Measurements from ENCODE around the gene SNAPC2. TPM values are rescaled to one million over a fixed set of nuclear protein-coding genes. Genes with fewer than 3 reads are reported as not detected.
A peak's percentile ranks its signal among the peaks of the same experiment; 100 is the strongest.

The SNAPC2 gene
- total RNA-seq, 1 donor from 2014 or later = 18.6 TPM

DNA sequence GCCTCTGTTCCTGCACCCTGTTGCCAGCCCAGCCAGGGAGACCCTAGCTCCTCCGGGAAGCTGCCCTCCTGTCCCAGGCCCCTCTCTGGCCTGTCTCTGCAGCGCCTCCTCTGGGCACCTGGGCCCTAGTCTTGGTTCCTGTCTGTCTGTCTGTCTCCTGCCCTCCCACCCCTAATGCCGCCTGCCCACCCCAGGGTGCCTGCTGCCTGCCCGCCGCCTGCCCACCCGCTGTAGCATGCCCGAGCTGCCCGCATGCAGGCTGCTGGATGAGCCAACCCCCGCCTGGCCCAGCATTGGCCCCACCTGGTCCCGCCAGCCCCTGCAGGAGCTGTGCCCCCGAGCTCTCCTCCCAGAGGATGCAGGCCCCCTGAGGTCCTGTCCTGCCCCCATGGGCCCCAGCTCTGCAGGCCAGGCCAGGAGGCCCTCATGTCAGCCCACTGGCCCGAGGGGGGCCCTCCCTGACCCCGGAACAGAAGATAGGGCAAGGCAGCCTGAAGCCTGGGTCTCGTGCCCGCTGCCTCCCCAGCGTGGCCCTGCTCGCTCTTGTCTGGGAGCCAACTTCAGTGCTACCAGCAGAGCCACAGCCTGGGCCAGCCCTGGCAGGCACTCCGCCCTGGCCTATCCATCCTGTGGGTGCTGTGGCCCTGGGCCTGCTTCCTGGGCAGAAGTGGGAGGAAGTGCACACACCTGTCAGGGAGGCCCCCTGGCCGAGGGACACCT lies 11.2 kb upstream of the SNAPC2 start:
- H3K27ac Mint-ChIP-seq (ENCODE audit: unreplicated experiment) = no peak overlapping the region
- peak; percentile 14 for DNase-seq
- TF ChIP-seq, protein P1, sequence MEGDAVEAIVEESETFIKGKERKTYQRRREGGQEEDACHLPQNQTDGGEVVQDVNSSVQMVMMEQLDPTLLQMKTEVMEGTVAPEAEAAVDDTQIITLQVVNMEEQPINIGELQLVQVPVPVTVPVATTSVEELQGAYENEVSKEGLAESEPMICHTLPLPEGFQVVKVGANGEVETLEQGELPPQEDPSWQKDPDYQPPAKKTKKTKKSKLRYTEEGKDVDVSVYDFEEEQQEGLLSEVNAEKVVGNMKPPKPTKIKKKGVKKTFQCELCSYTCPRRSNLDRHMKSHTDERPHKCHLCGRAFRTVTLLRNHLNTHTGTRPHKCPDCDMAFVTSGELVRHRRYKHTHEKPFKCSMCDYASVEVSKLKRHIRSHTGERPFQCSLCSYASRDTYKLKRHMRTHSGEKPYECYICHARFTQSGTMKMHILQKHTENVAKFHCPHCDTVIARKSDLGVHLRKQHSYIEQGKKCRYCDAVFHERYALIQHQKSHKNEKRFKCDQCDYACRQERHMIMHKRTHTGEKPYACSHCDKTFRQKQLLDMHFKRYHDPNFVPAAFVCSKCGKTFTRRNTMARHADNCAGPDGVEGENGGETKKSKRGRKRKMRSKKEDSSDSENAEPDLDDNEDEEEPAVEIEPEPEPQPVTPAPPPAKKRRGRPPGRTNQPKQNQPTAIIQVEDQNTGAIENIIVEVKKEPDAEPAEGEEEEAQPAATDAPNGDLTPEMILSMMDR (IDR thresholded peaks at IDR 0.05; ENCODE audit: partially characterized antibody, unreplicated experiment) = no peak
- H3K36me3 Mint-ChIP-seq (ENCODE audit: unreplicated experiment) = no peaks in the 10 kb centered on the region
- peaks cover 8% of the 10 kb centered on the region for H3K9me3 Mint-ChIP-seq (ENCODE audit: unreplicated experiment)
- no peak overlapping the region for H3K4me3 Mint-ChIP-seq (ENCODE audit: unreplicated experiment)
- H3K27me3 Mint-ChIP-seq (ENCODE audit: unreplicated experiment) = peaks cover 4% of the 10 kb centered on the region
- peaks cover 7% of the 10 kb centered on the region for H3K4me1 Mint-ChIP-seq (ENCODE audit: low read depth, unreplicated experiment)

DNA sequence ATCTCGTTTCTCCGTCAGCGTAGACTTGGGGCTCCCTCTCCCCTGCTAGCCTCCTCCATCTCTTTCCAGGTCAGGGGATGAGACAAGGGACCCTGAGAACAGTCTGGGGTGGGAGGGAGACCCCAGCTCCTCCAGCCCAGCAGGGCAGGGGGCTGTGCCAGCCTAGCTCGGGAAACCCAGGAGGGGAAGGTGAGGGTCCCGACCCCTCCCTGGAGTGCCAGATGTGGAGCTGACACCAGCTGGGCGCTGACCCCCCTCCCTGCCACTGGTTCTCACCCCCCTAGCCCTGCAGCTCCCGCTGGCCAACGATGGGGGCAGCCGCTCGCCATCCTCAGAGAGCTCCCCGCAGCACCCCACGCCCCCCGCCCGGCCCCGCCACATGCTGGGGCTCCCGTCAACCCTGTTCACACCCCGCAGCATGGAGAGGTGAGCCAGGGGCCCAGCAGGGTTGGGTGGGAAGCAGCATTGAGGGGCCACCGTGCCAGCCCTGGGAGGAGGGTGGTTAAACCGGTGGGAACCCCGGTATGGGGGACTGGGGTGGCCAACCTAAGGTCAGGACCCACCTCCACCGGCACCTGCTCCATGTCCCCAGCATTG lies 10.6 kb upstream of the SNAPC2 start:
- H3K4me3 Mint-ChIP-seq (ENCODE audit: unreplicated experiment) = no peak overlapping the region
- peaks cover 8% of the 10 kb centered on the region for H3K9me3 Mint-ChIP-seq (ENCODE audit: unreplicated experiment)
- peak; percentile 8 for DNase-seq
- no peak overlapping the region for H3K27ac Mint-ChIP-seq (ENCODE audit: unreplicated experiment)
- peaks cover 7% of the 10 kb centered on the region for H3K4me1 Mint-ChIP-seq (ENCODE audit: low read depth, unreplicated experiment)
- TF ChIP-seq, protein P1 (IDR thresholded peaks at IDR 0.05; ENCODE audit: partially characterized antibody, unreplicated experiment) = no peak
- H3K27me3 Mint-ChIP-seq (ENCODE audit: unreplicated experiment) = peaks cover 4% of the 10 kb centered on the region
- no peaks in the 10 kb centered on the region for H3K36me3 Mint-ChIP-seq (ENCODE audit: unreplicated experiment)

DNA sequence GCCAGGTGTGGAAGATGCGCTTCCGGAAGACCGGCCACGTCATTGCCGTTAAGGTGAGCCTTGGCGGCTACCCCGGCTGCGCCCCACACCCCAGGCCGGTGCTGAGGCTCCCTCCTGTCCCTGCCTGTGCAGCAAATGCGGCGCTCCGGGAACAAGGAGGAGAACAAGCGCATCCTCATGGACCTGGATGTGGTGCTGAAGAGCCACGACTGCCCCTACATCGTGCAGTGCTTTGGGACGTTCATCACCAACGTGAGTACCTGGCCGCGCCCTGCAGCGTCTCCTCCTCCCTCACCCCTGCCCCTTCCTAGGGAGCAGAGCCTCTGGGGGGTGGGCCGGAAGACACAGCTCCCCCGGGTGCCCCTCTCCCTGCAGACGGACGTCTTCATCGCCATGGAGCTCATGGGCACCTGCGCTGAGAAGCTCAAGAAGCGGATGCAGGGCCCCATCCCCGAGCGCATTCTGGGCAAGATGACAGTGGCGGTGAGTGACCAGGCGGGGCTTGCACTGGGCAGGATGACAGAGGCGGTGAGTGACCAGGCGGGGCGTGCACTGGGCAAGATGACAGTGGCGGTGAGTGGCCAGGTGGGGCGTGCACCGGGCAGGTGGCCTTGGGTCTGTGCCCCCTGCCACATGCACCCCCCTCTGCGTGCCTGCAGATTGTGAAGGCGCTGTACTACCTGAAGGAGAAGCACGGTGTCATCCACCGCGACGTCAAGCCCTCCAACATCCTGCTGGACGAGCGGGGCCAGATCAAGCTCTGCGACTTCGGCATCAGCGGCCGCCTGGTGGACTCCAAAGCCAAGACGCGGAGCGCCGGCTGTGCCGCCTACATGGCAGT lies 9.6 kb upstream of the SNAPC2 start:
- TF ChIP-seq, protein P1 (IDR thresholded peaks at IDR 0.05; ENCODE audit: partially characterized antibody, unreplicated experiment) = no peak
- Mint-ChIP-seq H3K27me3 (ENCODE audit: unreplicated experiment) (peaks cover 10% of the 10 kb centered on the region), H3K4me3 (ENCODE audit: unreplicated experiment) (no peak overlapping the region), H3K4me1 (ENCODE audit: low read depth, unreplicated experiment) (peaks cover 2% of the 10 kb centered on the region), H3K36me3 (ENCODE audit: unreplicated experiment) (no peaks in the 10 kb centered on the region), H3K27ac (ENCODE audit: unreplicated experiment) (no peak overlapping the region), H3K9me3 (ENCODE audit: unreplicated experiment) (peaks cover 4% of the 10 kb centered on the region)
- peak; percentile 13 for DNase-seq

DNA sequence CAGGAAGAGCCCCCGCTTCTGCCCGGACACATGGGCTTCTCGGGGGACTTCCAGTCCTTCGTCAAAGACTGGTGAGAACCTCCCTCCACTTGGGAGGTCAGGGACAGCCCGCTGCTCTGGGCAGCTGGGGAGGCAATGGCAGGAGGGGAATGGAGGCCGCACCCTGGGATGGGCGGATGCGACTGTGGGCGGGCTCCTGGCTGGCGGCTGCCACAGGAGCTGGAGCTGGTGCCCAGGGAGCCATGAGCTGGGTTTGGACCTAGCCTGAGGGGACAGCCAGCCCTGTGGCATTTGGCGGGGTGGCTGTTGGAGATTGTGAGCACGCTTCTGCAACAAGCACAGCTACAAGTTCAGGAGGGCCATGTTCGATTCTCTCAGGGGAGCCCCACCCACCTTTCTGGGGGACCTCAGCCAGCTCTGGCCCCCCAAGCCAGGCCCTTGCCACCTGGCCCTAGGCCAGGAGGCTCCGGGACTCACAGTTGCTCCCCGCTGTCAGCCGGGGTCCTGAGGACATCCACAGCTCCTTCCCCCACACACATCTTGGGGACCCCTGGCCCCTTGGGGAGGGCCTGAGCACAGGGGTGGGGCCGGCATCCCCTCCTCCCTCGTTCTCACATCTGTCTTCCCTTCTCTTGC lies 8.5 kb upstream of the SNAPC2 start:
- peak; percentile 11 for DNase-seq
- Mint-ChIP-seq H3K9me3 (ENCODE audit: unreplicated experiment) (peaks cover 3% of the 10 kb centered on the region), H3K36me3 (ENCODE audit: unreplicated experiment) (no peaks in the 10 kb centered on the region), H3K27me3 (ENCODE audit: unreplicated experiment) (peaks cover 10% of the 10 kb centered on the region), H3K27ac (ENCODE audit: unreplicated experiment) (no peak overlapping the region), H3K4me3 (ENCODE audit: unreplicated experiment) (no peak overlapping the region), H3K4me1 (ENCODE audit: low read depth, unreplicated experiment) (no peaks in the 10 kb centered on the region)
- TF ChIP-seq, protein P1 (IDR thresholded peaks at IDR 0.05; ENCODE audit: partially characterized antibody, unreplicated experiment) = no peak
